H9 (cell line): ENCODE measurements around the gene TTLL12. TPM values are rescaled to one million over a fixed set of nuclear protein-coding genes. Genes with fewer than 3 reads are reported as not detected.
A peak's percentile ranks its signal among the peaks of the same experiment; 100 is the strongest.

Source experiments
- DNase-seq: peaks from one replicate; pipeline ENCODE4 v3.0.0-alpha.2; 2017
- H2AFZ ChIP-seq: one replicate; pipeline ENCODE4 v1.6.1; 2013; ENCODE audit warnings: mild to moderate bottlenecking, low read length, control low read depth, moderate library complexity
- H2AK5ac ChIP-seq: 2 replicates; pipeline ENCODE4 v1.6.1; 2013; ENCODE audit warnings: low read length, control low read depth, mixed read lengths; ENCODE audit not compliant: insufficient read length
- H2BK120ac ChIP-seq: one replicate; pipeline ENCODE4 v1.6.1; 2013; ENCODE audit warnings: low read depth, mild to moderate bottlenecking, low read length, control low read depth, inconsistent platforms; ENCODE audit not compliant: poor library complexity, severe bottlenecking
- H2BK12ac ChIP-seq: 2 replicates; pipeline ENCODE4 v1.6.1; 2013; ENCODE audit warnings: low read length, control low read depth, mixed read lengths, low read depth; ENCODE audit not compliant: insufficient read length
- H2BK15ac ChIP-seq: 2 replicates; pipeline ENCODE4 v1.6.1; 2013; ENCODE audit warnings: low read depth, low read length, control low read depth
- H2BK20ac ChIP-seq: one replicate; pipeline ENCODE4 v1.6.1; 2013; ENCODE audit warnings: low read depth, mild to moderate bottlenecking, low read length, control low read depth, inconsistent platforms; ENCODE audit not compliant: poor library complexity, severe bottlenecking
- H2BK5ac ChIP-seq: 2 replicates; pipeline ENCODE4 v1.6.1; 2013; ENCODE audit warnings: low read length, control low read depth, mixed read lengths; ENCODE audit not compliant: insufficient read length
- H3K14ac ChIP-seq: 2 replicates; pipeline ENCODE4 v1.6.1; 2013; ENCODE audit warnings: low read length, control low read depth; ENCODE audit not compliant: insufficient read depth
- H3K18ac ChIP-seq: 2 replicates; pipeline ENCODE4 v1.6.1; 2013; ENCODE audit warnings: low read depth, mild to moderate bottlenecking, mixed read lengths, low read length, control low read depth; ENCODE audit not compliant: insufficient read length
- H3K23ac ChIP-seq: 2 replicates; pipeline ENCODE4 v1.6.1; 2013; ENCODE audit warnings: low read length, control low read depth, mixed read lengths, low read depth; ENCODE audit not compliant: insufficient read length
- H3K23me2 ChIP-seq: 2 replicates; pipeline ENCODE4 v1.6.1; 2013; ENCODE audit warnings: low read depth, mild to moderate bottlenecking, mixed read lengths, low read length, control low read depth; ENCODE audit not compliant: insufficient read length, poor library complexity, severe bottlenecking
- H3K27ac ChIP-seq: 2 replicates; pipeline ENCODE4 v1.5.1; 2013; ENCODE audit warnings: low read length, control low read depth, mixed read lengths, low read depth; ENCODE audit not compliant: insufficient read length
- H3K27me3 ChIP-seq: 2 replicates; pipeline ENCODE4 v1.6.1; 2013; ENCODE audit warnings: low read length, control low read depth, inconsistent platforms; ENCODE audit not compliant: insufficient read depth
- H3K4ac ChIP-seq: 2 replicates; pipeline ENCODE4 v1.6.1; 2013; ENCODE audit warnings: low read depth, mild to moderate bottlenecking, control low read depth, inconsistent platforms, low read length, moderate library complexity
- H3K4me1 ChIP-seq: 2 replicates; pipeline ENCODE4 v1.6.1; 2013; ENCODE audit warnings: low read length, control low read depth, inconsistent platforms; ENCODE audit not compliant: insufficient read depth
- H3K4me2 ChIP-seq: 2 replicates; pipeline ENCODE4 v1.6.1; 2013; ENCODE audit warnings: low read length, control low read depth, mixed read lengths; ENCODE audit not compliant: insufficient read length, insufficient read depth
- H3K56ac ChIP-seq: 2 replicates; pipeline ENCODE4 v1.6.1; 2013; ENCODE audit warnings: low read depth, mild to moderate bottlenecking, mixed read lengths, low read length, control low read depth; ENCODE audit not compliant: insufficient read length
- H3K79me1 ChIP-seq: 2 replicates; pipeline ENCODE4 v1.6.1; 2013; ENCODE audit warnings: low read depth, mild to moderate bottlenecking, moderate library complexity, low read length, control low read depth, inconsistent platforms; ENCODE audit not compliant: insufficient read depth, poor library complexity, severe bottlenecking
- H3K79me2 ChIP-seq: 2 replicates; pipeline ENCODE4 v1.6.1; 2013; ENCODE audit warnings: low read length, control low read depth, inconsistent platforms; ENCODE audit not compliant: insufficient read depth
- H3K9ac ChIP-seq: 2 replicates; pipeline ENCODE4 v1.6.1; 2013; ENCODE audit warnings: low read length, control low read depth, mixed read lengths; ENCODE audit not compliant: insufficient read length; ENCODE audit errors: extremely low read depth
- H3K9me3 ChIP-seq: one replicate; pipeline ENCODE4 v1.6.1; 2013; ENCODE audit warnings: low read depth, low read length, inconsistent platforms; ENCODE audit not compliant: control insufficient read depth
- H3T11ph ChIP-seq: one replicate; pipeline ENCODE4 v1.6.1; 2013; ENCODE audit warnings: mild to moderate bottlenecking, low read length, control low read depth, inconsistent platforms
- H4K20me1 ChIP-seq: one replicate; pipeline ENCODE4 v1.6.1; 2013; ENCODE audit not compliant: control insufficient read depth, insufficient read length, insufficient read depth
- H4K5ac ChIP-seq: 2 replicates; pipeline ENCODE4 v1.6.1; 2013; ENCODE audit warnings: low read depth, mild to moderate bottlenecking, mixed read lengths, low read length, control low read depth; ENCODE audit not compliant: insufficient read length
- H4K8ac ChIP-seq: replicated peaks from 2 replicates; pipeline ENCODE4 v1.6.1; 2013; ENCODE audit warnings: low read length, control low read depth, mixed read lengths, low read depth; ENCODE audit not compliant: insufficient read length
- H4K91ac ChIP-seq: 2 replicates; pipeline ENCODE4 v1.6.1; 2013; ENCODE audit warnings: low read depth, mild to moderate bottlenecking, moderate library complexity, mixed read lengths, low read length, control low read depth; ENCODE audit not compliant: insufficient read length
- H3K27ac Mint-ChIP-seq, 3 experiments: 2 replicates in 2 of 3; 3 replicates in 1 of 3; pipeline ENCODE4 v1.8.0; 2020 to 2021; ENCODE audit warnings: mixed read lengths in 3 of 3, mild to moderate bottlenecking in 1 of 3, moderate library complexity in 1 of 3
- H3K27me3 Mint-ChIP-seq: 2 replicates; pipeline ENCODE4 v1.8.0; 2021; ENCODE audit warnings: low read depth, mild to moderate bottlenecking, moderate library complexity, mixed read lengths
- H3K36me3 Mint-ChIP-seq, 3 experiments: 2 replicates in 2 of 3; 3 replicates in 1 of 3; pipeline ENCODE4 v1.8.0; 2020 to 2021; ENCODE audit warnings: low read depth in 3 of 3, mixed read lengths in 3 of 3; ENCODE audit not compliant: insufficient read depth in 1 of 3
- H3K4me1 Mint-ChIP-seq, 2 experiments: 2 replicates each; pipeline ENCODE4 v1.8.0; 2020; ENCODE audit warnings: mixed read lengths in 2 of 2
- H3K4me3 Mint-ChIP-seq, 2 experiments: 2 replicates in 1 of 2; 3 replicates in 1 of 2; pipeline ENCODE4 v1.8.0; 2020 to 2021; ENCODE audit warnings: mild to moderate bottlenecking in 2 of 2, mixed read lengths in 2 of 2, moderate library complexity in 1 of 2
- H3K9me3 Mint-ChIP-seq, 2 experiments: 2 replicates in 1 of 2; 3 replicates in 1 of 2; pipeline ENCODE4 v1.8.0; 2020; ENCODE audit warnings: mild to moderate bottlenecking in 2 of 2, mixed read lengths in 2 of 2, moderate library complexity in 1 of 2
- CTCF ChIP-seq: fragments of 200-600 bp; sonication (generic); conservative IDR thresholded peaks from 3 replicates; pipeline ENCODE4 v1.8.0; 2021; ENCODE audit warnings: antibody characterized with exemption, mild to moderate bottlenecking
- WGBS: extraction: QIAGEN DNeasy Blood & Tissue Kit; methylation state at CpG from one replicate; pipeline ENCODE4 v1.1.7; 2013; ENCODE audit warnings: missing lambda C conversion rate, low lambda C conversion rate, mixed read lengths; ENCODE audit not compliant: insufficient read length; ENCODE audit errors: extremely low coverage; 5-methylcytosine and 5-hydroxymethylcytosine counted together
- long read RNA-seq: library from polyadenylated mRNA; unstranded; transcript quantifications from one replicate; pipeline ENCODE4 v2.0.0, GENCODE V29; 2020
- total RNA-seq: library from RNA; stranded (reverse); gene quantifications from 2 replicates; pipeline ENCODE4 v1.2.1, GENCODE V29; 2021

TTLL12 gene
- total RNA-seq = 89.6 and 90.2 TPM in 2 replicates
- long read RNA-seq, transcript TTLL12-201 (14 exons, 3,385 nt) = major isoform, 194 of 271 reads
- long read RNA-seq, partial matches to known transcripts = 34 of 271 reads
- long read RNA-seq, other reads (novel, unspliced or antisense) = 43 of 271 reads

DNA sequence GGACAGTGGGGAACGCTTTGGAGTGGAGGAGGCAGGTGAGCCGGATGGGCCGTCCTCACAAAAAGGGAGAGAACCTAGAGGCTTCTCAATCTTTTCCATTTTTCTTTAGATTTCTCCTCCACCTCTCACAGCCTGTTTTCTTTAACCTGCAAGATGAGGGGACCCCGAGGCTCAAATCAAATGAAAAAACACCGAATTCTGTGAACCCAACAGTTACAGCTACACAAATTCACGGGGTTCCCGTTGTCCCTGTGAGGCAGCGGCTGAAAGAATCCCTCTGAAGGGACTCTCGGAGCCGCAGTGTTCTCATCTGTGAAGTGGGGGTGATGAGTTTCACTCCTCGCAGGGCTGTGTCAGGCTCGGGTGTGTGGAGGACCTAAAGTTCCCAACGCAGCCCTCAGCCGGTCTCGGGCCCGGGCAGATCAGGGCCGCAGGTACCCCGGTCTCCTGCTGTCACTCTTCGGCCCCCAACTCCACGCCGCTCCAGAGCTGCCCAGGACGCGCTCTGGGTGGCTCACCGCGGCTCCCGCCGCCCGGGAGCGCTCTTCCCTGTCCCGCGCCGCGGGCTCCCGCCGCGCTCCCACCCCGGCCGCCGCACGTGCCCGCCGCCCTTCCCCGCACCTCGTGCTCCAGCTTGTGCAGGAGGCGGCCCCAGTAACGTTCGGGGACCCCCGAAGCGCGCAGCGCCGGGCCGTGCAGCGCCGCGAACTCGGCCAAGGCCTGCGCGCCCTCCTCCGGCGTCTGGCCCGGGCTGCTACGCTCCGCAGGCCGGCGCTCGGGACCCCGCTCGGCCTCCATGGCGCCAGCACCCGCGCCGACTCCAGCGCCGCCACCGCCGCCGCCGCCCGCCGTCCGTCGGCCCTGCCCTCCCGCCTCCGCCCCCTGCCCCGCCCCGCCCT, at the start of gene TTLL12:
TTLL12 (minus strand) TSS at position 863 of the 899 bp plus-strand sequence; CDS start at position 798, 65 bp downstream.
- Histone ChIP-seq H2BK15ac (no peak within 1 kb of the TSS), H2AFZ (no peak within 1 kb of the TSS), H4K91ac (no peak within 1 kb of the TSS), H2BK12ac (no peak within 1 kb of the TSS), H3K79me2 (peaks cover 7% of the 10 kb centered on the region), H3T11ph (no peak within 1 kb of the TSS), H3K18ac (peak within 1 kb of the TSS; percentile 62), H3K23me2 (peaks cover 13% of the 10 kb centered on the region), H2BK120ac (no peak within 1 kb of the TSS), H4K20me1 (no peaks in the 10 kb centered on the region), H3K9ac (peak within 1 kb of the TSS; percentile 48), H3K56ac (no peak within 1 kb of the TSS), H3K4ac (no peak within 1 kb of the TSS; the same call in 1 of the 2 replicates), H3K23ac (no peak within 1 kb of the TSS), H4K5ac (no peak within 1 kb of the TSS), H3K27me3 (no peaks in the 10 kb centered on the region), H3K14ac (peak within 1 kb of the TSS; percentile 74; the same call in 1 of the 2 replicates), H3K9me3 (no peaks in the 10 kb centered on the region), H4K8ac (no peak within 1 kb of the TSS), H2AK5ac (no peak within 1 kb of the TSS), H3K27ac (no peak within 1 kb of the TSS), H3K79me1 (no peaks in the 10 kb centered on the region), H2BK5ac (no peak within 1 kb of the TSS), H2BK20ac (no peak within 1 kb of the TSS), H3K4me1 (peaks cover 8% of the 10 kb centered on the region; the same call in 1 of the 2 replicates), H3K4me2 (peak within 1 kb of the TSS; percentile 65)
- peaks cover 21 to 25% of the 10 kb centered on the region in 2 experiments for H3K4me1 Mint-ChIP-seq
- no CpG with 5 or more reads among the region's 87 CpGs for WGBS
- H3K9me3 Mint-ChIP-seq = no peaks in the 10 kb centered on the region; a peak in 2 of 5 replicates
- TF ChIP-seq CTCF = no peak
- peaks cover 6% of the 10 kb centered on the region; the same call in 1 of the 2 replicates for H3K27me3 Mint-ChIP-seq
- H3K27ac Mint-ChIP-seq = peak within 1 kb of the TSS; percentile 52 to 90 (median 75); a peak in 4 of 7 replicates
- peak; percentile 56 for DNase-seq
- H3K36me3 Mint-ChIP-seq = peaks cover 6 to 20% (median 14%) of the 10 kb centered on the region in 3 experiments; a peak in 6 of 7 replicates
- peak within 1 kb of the TSS; percentile 78 to 83 for H3K4me3 Mint-ChIP-seq
